ENCODE results near the gene E2F6.
"Not testable (repeated sequence)": the region's sequence is repeated elsewhere in the genome, so short reads cannot be mapped to it uniquely, and the experiment has no call there.

E2F6 gene

GRCh38 chr2:11411768-11412448, 54.1 kb downstream of the E2F6 start:
- no peak for DNase-seq

DNA sequence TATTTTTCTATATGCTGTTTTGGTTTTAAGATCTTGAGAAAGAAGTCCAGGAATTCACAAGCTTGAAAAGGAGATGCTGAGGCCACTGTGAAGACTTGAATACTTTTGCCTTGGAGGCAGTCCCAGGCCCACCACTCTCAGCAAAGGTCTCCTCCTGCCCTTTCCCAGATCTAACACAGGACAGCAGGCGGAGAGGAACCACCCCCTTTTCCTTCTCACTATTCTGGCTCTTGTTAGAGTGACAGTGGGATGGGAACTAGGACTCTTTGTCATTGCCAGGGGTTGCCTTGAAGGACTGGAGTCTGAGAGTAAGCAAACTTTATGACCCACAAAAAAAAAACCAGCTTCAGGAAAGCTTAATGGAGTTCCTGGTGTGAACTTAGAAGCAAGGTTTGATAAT, 54.7 kb downstream of the E2F6 start:
- no peak for DNase-seq

DNA sequence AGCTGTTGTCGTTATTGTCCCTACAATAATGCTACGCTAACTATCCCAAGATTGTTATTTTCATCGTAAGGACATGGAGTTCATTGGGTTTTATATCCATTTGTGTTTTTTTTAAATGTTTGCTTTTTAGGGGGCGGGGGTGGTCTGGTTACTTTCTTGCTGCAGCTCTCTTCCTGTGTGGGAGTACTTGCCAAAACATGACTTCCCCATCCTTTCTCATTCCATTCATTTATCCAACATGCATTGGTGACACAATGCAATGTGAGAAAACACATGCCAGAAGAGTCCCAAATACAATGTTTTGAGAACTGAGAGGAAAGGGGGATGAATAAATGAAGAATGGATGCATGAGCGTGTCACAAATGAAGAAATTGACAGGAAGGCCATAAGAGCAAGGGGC, 55.9 kb downstream of the E2F6 start:
- DNase-seq = no peak

GRCh38 chr2:11409572-11409959, 56.4 kb downstream of the E2F6 start:
- no peak for DNase-seq

GRCh38 chr2:11408959-11409571, 56.9 kb downstream of the E2F6 start:
- no peak for DNase-seq

- no peak for DNase-seq
Measured at GRCh38 chr2:11407413-11407812, 58.5 kb downstream of the E2F6 start.

GRCh38 chr2:11406958-11407381, 59.0 kb downstream of the E2F6 start:
- no peak for DNase-seq

DNA sequence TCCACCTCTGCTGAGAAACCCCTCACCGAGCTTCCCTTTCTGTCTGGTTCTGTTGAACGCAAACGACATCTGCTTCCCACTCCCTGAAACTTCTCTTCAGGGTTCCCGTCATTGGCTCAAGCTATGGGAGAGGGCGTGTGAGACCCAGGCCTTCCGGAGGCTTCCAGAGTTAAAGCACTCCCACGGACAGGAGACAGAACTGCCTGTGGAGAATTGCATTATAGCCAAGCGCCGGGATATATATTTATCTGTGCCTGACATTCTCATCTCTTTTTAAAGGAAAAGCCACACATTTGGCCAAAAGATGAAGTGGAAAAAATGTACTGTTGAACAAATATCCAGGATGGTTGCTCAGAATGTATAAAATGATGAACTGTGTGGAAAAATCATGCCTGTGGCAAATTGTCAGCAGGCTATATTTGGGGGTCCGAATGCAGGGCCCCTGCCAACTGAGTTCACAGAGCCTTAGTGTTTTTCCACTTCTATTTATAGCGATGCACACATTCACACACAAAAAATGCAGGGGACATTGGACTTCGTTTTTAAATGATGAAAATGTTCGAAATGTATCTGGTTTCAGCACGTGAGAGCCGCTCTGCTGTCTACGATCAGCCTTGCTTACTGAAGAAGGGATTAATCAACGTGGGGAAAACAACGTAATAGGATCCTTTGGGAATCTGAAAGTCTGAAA, 59.5 kb downstream of the E2F6 start:
- DNase-seq = no peak

DNA sequence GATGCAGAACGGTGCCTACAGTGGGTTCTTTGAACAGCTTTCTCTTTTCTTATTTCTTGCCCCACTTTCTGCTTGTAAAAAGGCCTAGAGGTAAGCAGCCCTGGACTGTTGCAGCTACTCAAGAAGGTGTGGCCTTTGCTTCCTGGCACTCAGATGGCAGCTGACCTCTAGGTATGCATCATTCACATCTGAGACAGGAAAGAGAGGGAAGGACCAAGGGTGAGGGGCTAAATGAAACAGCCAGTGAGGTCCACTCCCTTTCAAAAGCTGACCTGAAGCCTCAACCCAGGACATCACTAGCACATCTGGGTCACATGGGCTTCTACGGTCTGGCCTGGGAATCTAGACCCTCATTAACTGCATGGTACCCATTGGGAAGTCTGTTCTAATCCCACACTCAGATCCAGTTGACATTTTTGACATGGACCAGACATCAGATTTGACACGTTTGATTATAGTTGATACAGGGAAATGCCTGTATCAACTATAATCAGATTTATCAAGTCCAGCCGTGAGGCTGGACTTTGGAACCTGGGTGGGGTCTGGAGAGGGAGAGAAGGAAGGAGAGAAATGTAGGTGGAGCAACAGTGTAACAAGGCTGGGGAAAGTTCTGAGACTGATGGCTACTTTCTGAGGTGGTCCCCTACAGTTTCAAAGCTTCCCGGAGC, 60.2 kb downstream of the E2F6 start:
- DNase-seq = no peak

GRCh38 chr2:11405074-11405406, 60.9 kb downstream of the E2F6 start:
- DNase-seq = not testable (repeated sequence)

- DNase-seq = no peak
Measured at GRCh38 chr2:11404376-11405073, 61.4 kb downstream of the E2F6 start.

- no peak for DNase-seq
Measured at GRCh38 chr2:11402436-11402835, 63.5 kb downstream of the E2F6 start.

DNA sequence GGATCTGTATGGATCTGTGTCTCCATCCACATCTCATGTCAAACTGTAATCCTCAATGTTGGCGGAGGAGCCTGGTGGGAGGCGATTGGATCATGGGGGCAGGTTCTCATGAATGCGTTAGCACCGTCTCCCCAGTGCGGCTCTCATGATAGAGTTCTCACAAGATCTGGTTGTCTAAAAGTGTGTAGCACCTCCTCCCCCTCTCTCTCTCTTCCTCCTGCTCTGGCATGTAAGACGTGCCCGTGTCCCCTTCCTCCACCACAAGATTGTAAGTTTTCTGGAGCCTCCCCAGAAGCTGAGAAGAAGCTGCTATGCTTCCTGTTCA, 66.6 kb downstream of the E2F6 start:
- no peak for DNase-seq

DNA sequence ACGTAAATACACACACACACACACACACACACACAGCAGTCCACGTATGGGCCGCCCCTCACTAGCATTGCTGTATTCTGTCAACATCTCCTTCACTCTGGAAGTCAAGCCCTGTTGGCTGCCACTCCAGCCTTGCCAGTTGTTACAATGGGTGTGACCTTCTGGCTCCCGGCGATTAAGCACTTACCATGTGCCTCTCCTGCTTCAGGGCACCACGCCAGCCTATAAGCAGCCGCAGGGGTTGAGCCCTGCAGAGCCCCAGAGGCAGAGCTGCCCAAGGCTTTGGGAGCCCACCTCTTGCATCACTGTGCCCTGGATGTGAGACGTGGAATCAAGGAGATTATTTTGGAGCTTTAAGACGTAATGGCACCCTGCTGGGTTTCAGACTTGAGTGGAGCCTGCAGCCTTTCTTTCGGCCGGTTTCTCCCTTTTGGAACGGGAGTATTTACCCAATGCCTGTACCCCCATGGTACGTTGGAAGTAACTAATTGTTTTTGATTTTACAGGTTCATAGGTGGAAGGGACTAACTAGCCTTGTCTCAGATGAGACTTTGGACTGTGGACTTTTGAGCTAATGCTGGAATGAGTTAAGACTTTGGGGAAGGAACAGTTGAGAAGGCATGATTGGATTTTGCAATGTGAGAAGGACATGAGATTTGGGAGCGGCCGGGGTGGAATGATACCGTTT, 67.1 kb downstream of the E2F6 start:
- no peak for DNase-seq

DNA sequence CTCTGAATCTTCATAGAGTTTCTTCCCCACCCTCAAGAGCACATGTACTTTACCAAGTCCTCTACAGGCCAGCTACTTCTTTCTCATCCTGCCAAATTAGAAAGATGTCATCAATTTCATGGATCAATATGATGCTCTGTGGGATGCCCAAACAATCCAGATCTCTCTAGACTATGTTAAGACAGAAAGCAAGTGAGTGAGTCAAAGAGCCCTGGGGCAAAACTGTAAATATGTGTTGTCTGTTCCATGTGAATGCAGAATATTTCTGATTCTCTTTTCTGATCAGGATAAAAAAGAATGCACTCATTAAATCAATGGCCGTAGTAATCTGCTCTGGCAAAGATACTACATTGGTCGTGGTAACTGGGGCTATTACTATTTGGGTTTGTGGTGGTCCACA, 68.4 kb downstream of the E2F6 start:
- no peak for DNase-seq

GRCh38 chr2:11396467-11397445, 69.2 kb downstream of the E2F6 start:
- no peak for DNase-seq

DNA sequence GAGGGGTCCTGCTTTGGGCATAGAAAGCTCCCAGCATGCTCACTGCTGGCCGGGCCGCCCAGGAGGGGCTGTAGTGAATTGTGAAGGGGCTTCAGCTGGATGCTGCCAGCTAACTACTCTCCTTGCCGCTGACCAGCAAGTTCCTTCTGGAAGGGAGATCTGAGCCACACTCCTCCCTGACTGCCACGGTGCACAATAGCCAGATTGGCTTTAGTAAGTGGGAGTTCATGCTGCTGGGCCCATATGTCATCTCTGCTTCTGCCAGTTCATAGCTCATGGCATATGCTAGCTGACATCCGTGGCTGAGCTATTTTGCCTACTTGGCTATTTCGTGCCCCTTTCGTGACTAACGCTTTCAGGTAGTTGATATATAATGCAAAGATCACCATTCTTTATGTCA, 69.9 kb downstream of the E2F6 start:
- DNase-seq = no peak

DNA sequence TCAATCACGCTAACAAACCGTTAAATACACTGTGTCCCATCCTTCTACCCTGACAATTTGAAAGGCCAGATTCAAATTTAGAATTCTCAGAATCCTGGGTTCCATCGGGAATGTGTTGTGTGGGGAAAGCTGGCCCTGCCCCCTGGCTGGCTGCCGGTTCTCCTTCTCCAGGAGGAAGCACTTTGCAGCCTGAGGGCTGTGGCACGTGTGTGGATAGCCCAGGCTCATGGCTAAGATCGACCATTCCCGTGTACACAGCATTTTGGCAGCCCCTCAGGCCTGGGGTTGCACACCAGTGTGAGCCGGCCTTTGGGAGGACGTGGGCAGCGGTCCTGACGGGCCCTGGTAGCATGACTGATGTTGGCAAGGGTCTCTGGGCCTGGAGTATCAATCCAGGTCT, 70.6 kb downstream of the E2F6 start:
- DNase-seq = no peak

Data from activated naive CD4-positive, alpha-beta T cell (primary cell).